ENCODE measurements around the gene NR1I2.

NR1I2 gene

DNA sequence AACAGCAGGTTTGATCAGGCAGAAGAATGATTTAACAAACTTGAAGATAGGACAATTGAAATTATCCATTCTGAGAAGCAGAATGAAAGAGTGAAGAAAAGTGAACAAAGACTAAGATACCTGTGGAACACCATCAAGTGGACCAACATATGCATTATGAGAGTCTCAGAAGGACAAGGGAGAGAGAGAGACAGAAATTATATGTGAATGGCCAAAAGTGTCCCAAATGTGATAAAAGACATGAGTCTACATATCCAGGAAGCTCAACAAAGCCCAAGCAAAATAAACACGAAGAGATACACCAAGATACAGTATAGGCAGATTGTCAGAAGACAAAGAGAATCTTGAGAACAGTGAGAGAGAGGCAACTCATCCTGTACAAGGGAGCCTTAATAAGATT lies 5.6 kb upstream of the NR1I2 start:
- no peak overlapping the region for H3K4me3 ChIP-seq (ENCODE audit: low read length, poor library complexity, severe bottlenecking)
- no peak overlapping the region for H3K4me2 ChIP-seq (ENCODE audit: low read depth, low read length, poor library complexity, severe bottlenecking)
- no peaks in the 10 kb centered on the region for H3F3A ChIP-seq (ENCODE audit: low read depth)
- no peak for TF ChIP-seq EZH2phosphoT487 (IDR thresholded peaks at IDR 0.05; ENCODE audit: borderline replicate concordance)
- TF ChIP-seq, protein P1, sequence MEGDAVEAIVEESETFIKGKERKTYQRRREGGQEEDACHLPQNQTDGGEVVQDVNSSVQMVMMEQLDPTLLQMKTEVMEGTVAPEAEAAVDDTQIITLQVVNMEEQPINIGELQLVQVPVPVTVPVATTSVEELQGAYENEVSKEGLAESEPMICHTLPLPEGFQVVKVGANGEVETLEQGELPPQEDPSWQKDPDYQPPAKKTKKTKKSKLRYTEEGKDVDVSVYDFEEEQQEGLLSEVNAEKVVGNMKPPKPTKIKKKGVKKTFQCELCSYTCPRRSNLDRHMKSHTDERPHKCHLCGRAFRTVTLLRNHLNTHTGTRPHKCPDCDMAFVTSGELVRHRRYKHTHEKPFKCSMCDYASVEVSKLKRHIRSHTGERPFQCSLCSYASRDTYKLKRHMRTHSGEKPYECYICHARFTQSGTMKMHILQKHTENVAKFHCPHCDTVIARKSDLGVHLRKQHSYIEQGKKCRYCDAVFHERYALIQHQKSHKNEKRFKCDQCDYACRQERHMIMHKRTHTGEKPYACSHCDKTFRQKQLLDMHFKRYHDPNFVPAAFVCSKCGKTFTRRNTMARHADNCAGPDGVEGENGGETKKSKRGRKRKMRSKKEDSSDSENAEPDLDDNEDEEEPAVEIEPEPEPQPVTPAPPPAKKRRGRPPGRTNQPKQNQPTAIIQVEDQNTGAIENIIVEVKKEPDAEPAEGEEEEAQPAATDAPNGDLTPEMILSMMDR (conservative IDR thresholded peaks at IDR 0.05; ENCODE audit: low read length) = no peak
- H4K20me1 ChIP-seq (ENCODE audit: insufficient read depth, low read length, poor library complexity, severe bottlenecking) = no peaks in the 10 kb centered on the region
- H3K9me2 ChIP-seq (replicated peaks; ENCODE audit: low read depth, low read length) = no peaks in the 10 kb centered on the region
- no peaks in the 10 kb centered on the region for H3K27me3 ChIP-seq (ENCODE audit: insufficient read depth, low read length, poor library complexity, severe bottlenecking)
- H3K79me2 ChIP-seq (ENCODE audit: insufficient read depth, low read length) = no peaks in the 10 kb centered on the region
- no peak overlapping the region for H3K9ac ChIP-seq (ENCODE audit: low read depth, low read length, poor library complexity, severe bottlenecking)
- H3K4me1 ChIP-seq (ENCODE audit: insufficient read depth, low read length, poor library complexity, severe bottlenecking) = peaks cover 4% of the 10 kb centered on the region
- no peaks in the 10 kb centered on the region for H3K9me3 ChIP-seq (ENCODE audit: insufficient read depth, low read depth, low read length)
- no peaks in the 10 kb centered on the region for H3K36me3 ChIP-seq (ENCODE audit: insufficient read depth, low read length)
- no peak overlapping the region for H2AFZ ChIP-seq (ENCODE audit: low read length)

DNA sequence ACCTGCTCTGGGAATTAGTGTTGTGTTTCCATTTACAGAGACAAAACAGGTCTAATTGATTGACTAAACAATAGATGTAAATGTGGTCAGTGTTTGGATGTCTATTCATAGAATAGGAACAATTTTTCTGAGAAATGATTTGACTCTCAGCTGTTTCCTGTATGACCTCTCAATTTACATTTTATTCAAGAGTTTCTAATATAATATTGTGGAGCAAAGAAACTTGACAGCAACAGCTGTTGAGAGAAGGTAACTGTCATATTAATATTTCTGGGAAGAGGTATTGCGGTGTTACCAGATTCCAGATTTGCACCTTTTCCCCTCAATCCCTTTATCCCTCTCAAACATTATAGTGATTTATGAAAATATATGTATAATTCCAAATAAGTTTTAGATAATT lies 3.7 kb upstream of the NR1I2 start:
- Histone ChIP-seq H3K36me3 (ENCODE audit: insufficient read depth, low read length) (no peaks in the 10 kb centered on the region), H3K4me1 (ENCODE audit: insufficient read depth, low read length, poor library complexity, severe bottlenecking) (peaks cover 4% of the 10 kb centered on the region)

DNA sequence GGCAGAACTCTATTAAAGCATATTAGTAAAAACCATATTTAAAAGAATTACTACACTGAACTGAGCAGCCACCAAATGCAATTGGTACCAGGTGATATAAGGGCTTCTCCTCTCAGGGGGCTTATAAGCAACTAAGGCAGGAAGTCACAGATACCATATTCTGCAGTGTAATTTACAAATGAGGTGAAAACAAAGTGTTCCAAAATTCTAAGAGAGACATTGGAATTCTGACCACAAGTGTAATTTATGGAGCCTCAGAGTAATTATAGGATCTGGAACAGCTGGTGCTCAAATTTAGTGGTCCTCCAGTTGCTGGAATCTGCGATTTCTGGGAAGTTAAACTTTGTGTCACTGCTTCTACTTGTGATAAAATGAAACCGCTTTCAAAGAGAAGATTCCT lies 3.1 kb upstream of the NR1I2 start:
- Histone ChIP-seq H2AFZ (ENCODE audit: low read length) (0 out of 2 replicates have a peak overlapping the region, but pooled peaks have one; percentile 44), H3K9ac (ENCODE audit: low read depth, low read length, poor library complexity, severe bottlenecking) (no peak overlapping the region), H3K4me2 (ENCODE audit: low read depth, low read length, poor library complexity, severe bottlenecking) (no peak overlapping the region), H3K9me2 (replicated peaks; ENCODE audit: low read depth, low read length) (no peaks in the 10 kb centered on the region), H3K36me3 (ENCODE audit: insufficient read depth, low read length) (no peaks in the 10 kb centered on the region), H3K9me3 (ENCODE audit: insufficient read depth, low read depth, low read length) (no peaks in the 10 kb centered on the region), H3K79me2 (ENCODE audit: insufficient read depth, low read length) (no peaks in the 10 kb centered on the region), H3K4me1 (ENCODE audit: insufficient read depth, low read length, poor library complexity, severe bottlenecking) (peaks cover 4% of the 10 kb centered on the region), H3K4me3 (ENCODE audit: low read length, poor library complexity, severe bottlenecking) (no peak overlapping the region), H4K20me1 (ENCODE audit: insufficient read depth, low read length, poor library complexity, severe bottlenecking) (no peaks in the 10 kb centered on the region), H3F3A (ENCODE audit: low read depth) (no peaks in the 10 kb centered on the region), H3K27me3 (ENCODE audit: insufficient read depth, low read length, poor library complexity, severe bottlenecking) (no peaks in the 10 kb centered on the region)
- TF ChIP-seq, protein P1 (conservative IDR thresholded peaks at IDR 0.05; ENCODE audit: low read length) = no peak
- TF ChIP-seq EZH2phosphoT487 (IDR thresholded peaks at IDR 0.05; ENCODE audit: borderline replicate concordance) = no peak

More for the DNA sequence above, 3.7 kb upstream of the NR1I2 start:
- Histone ChIP-seq H3K27me3 (ENCODE audit: insufficient read depth, low read length, poor library complexity, severe bottlenecking) (no peaks in the 10 kb centered on the region), H3K9me3 (ENCODE audit: insufficient read depth, low read depth, low read length) (no peaks in the 10 kb centered on the region), H4K20me1 (ENCODE audit: insufficient read depth, low read length, poor library complexity, severe bottlenecking) (no peaks in the 10 kb centered on the region), H3K4me3 (ENCODE audit: low read length, poor library complexity, severe bottlenecking) (no peak overlapping the region), H3K9me2 (replicated peaks; ENCODE audit: low read depth, low read length) (no peaks in the 10 kb centered on the region), H3K9ac (ENCODE audit: low read depth, low read length, poor library complexity, severe bottlenecking) (no peak overlapping the region), H3K79me2 (ENCODE audit: insufficient read depth, low read length) (no peaks in the 10 kb centered on the region), H3F3A (ENCODE audit: low read depth) (no peaks in the 10 kb centered on the region), H2AFZ (ENCODE audit: low read length) (no peak overlapping the region), H3K4me2 (ENCODE audit: low read depth, low read length, poor library complexity, severe bottlenecking) (no peak overlapping the region)
- TF ChIP-seq EZH2phosphoT487 (IDR thresholded peaks at IDR 0.05; ENCODE audit: borderline replicate concordance) = no peak
- TF ChIP-seq, protein P1 (conservative IDR thresholded peaks at IDR 0.05; ENCODE audit: low read length) = no peak
